HG02678 (cell line): Measurements from ENCODE around the gene OGFRL1.
"Not testable (repeated sequence)": the region's sequence is repeated elsewhere in the genome, so short reads cannot be mapped to it uniquely, and the experiment has no call there.

ENCODE experiments used
- ATAC-seq: cut with Tn5 transposase; IDR thresholded peaks from one replicate; pipeline ENCODE4 v1.9.1; 2021; ENCODE audit warnings: mild to moderate bottlenecking, moderate library complexity; ENCODE audit not compliant: unreplicated experiment

The OGFRL1 gene

GRCh38 chr6:71288228-71289038, at the start of gene OGFRL1:
TSS of gene OGFRL1 (plus strand) at chr6:71288811. CDS start at chr6:71288937, 126 bp downstream.
- peak; percentile 84 for ATAC-seq

DNA sequence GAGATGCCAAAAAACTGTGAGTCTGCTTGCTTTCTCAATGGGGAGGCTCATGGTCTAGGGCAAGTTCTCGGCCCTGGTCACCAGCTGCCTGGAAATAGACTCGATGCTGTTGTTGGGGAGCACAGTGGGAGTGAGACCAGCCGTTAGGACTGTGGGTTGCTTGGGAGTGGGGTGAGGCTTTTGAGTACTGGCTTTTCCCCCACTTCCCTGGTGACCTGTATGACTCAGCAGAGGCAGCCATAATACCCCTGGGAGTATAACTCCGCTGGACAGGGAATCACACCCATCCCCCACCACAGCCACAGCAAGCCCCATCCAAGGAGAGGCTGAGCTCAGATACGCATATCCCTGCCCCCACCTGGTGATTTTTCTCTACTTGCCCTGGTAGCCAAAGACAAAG, 48.9 kb upstream of the OGFRL1 start:
- ATAC-seq = no peak

DNA sequence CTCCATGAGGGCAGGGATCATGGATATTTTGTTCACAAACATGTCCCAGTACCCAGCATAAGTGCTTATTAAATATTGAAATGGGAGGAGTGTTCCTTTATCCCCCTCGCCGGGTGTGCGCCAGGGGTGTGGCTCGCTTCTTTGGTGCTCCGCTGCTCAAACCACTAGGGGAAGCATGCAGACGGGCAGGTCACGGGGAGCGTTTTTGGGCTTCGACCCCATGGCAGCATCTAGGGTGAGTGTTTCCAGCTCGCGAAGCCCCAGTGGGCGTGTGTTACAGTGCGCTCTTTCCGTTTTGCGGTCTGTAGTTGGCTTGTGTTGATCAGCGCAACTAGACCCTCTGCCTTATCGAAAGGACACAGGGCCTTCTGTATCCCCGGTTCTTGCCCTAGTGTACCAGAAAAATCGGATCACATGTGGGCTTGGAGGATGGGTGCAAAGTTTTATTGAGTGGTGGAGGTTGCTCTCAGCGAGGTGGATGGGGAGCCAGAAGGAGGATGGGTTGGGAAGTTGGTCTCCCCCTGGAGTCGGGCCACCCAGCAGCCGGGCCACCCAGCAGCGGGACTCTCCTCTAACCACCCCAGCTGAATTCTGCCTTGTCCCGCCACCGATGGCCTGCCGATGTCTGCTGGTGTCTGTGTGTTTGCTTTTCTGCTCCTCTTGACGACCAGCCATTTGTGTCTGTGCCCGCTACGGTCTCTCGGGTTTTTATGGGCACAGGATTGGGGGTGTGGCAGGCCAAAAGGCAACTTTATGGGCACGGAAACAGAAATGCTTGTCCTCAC, 43.2 kb upstream of the OGFRL1 start:
- ATAC-seq = no peak

DNA sequence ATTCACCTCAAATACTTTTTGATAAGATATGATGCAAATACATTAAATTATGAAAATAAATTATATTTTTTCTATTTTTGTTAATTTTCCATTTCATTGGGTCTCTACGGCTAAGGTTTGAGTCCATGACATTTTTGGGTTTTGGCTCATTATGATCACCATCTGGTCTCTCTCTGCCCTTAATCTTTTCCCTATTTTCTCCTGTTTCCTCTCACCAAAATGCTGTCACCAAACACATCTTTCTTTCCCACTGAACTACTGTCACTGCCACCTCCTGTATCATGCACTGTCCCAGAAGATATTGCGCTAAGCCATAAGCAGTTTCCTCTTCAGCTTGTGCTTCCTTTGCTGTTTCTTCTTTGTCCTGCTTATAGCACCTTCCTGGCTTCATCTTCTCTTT, 42.0 kb upstream of the OGFRL1 start:
- ATAC-seq = no peak

DNA sequence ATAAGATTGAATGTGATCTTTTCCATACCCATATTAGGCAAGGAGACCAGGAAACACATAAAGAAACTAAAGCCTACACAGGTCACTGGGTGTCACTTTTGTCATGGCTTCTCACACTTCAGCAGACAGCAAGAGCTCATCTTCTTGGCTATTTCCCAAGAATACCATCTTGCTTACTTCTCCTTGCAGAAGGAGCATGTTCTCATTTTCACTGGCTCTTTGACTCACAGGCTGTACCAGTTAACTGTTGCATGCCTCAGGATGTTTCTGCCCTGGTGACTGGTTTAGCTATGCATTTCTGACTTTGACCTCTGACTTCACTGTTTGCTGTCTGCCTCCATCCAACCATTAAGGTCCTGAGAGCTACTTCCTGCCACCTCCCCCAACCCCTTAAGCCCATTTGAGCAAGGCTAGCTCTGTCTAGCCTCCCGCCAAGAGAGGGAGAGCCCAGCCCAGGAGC, 40.3 kb upstream of the OGFRL1 start:
- ATAC-seq = peak; percentile 86

- no peak for ATAC-seq
Observed at GRCh38 chr6:71248878-71249544, 39.6 kb upstream of the OGFRL1 start.

- no peak for ATAC-seq
Observed at GRCh38 chr6:71250099-71250602, 38.5 kb upstream of the OGFRL1 start.

- ATAC-seq = no peak
Observed at GRCh38 chr6:71252410-71252809, 36.2 kb upstream of the OGFRL1 start.

GRCh38 chr6:71252960-71253359, 35.7 kb upstream of the OGFRL1 start:
- ATAC-seq = no peak

GRCh38 chr6:71254323-71254722, 34.3 kb upstream of the OGFRL1 start:
- ATAC-seq = no peak

DNA sequence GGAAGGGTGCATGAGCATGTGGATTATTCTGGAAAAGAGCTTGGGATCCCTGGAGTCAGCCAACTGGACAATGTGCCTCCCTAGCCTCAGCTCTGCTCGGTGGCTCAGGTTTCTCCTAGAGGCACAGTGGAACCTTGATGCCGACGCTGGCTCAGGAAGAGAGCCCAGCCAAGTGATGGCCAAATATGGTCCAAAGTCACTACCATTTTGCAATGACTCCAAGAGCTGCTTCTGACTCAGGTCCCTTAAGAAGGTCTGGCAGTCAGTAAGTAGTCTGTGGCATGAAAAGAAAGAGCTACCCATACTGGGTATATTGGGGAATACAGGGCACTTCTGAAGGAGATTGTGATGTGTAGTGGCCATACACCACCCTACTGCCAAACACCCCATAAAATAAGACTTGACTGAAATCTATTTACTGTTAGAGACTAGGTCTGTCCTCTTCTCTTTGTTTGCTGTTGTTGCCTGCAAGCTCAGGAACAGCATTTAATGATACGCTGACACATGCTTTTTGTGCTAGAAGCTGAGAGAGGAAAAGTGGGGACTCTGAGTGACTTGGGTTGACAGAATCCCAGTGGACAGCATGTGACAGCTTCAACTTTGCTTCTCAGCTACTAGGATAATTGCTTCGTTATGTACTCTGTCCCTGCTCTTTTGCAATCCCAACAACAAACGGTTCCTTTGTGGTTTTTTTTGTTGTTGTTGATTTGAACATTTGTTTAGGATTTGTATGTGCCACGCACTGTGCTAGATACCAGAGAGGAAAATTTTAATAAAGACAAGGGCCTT, 30.3 kb upstream of the OGFRL1 start:
- ATAC-seq = no peak

DNA sequence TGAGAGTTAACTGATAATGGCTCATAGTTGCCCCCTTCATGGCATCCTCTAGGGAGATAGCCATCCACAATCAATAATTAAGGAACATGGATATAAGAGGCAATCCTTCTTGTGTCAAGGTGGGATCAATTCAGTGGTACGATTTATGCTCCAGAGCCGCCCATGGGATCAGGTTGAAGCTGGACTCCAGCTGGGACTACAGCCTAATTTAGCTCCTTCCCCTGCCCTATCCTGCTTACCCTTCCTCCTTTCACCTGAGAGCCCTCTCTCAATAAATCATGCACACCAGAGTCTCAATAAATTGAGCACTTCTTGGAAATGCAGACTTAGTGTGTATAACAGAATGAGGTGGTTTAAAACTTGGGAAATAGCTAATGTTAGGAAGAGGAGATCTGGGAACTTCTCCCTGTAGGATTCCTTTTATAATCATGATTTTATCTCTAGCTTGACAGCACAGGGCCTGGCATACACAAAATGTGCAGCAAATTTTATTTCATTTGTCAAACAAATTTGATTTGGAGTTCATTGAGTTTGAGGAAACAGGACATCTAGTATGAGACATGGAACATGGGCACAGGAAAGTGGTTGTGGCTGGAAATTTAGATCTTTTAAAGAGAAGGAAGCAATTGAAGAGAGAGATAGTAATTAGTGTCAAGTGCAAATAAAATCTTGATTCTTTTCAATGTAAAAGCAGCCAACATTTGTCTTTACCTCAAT, 28.6 kb upstream of the OGFRL1 start:
- no peak for ATAC-seq

DNA sequence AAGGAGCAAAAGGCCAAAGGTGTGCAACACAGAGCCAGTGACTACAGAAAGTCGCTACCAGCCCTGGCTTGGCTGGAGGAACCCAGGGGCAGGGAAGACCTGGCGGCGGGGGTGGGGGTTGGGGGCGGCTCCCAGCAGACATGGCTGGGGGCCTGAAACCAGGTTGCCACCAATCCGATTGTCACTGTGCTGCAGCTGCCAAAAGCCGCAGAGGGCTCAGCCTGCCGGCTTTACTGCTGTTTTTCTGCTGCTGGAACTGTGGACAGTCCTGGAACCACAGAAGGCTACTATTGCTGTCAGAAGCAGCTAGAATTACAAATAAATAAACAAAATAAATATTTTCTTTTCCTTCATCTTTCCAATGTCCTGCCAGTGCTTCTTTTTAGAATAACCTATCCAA, 25.7 kb upstream of the OGFRL1 start:
- no peak for ATAC-seq

GRCh38 chr6:71266392-71266791, 22.2 kb upstream of the OGFRL1 start:
- not testable (repeated sequence) for ATAC-seq

GRCh38 chr6:71268735-71269437, 19.7 kb upstream of the OGFRL1 start:
- peak; percentile 85 for ATAC-seq

- peak; percentile 88 for ATAC-seq
Observed at GRCh38 chr6:71277926-71278600, 10.5 kb upstream of the OGFRL1 start.

- ATAC-seq = no peak
Observed at GRCh38 chr6:71279321-71279720, 9.3 kb upstream of the OGFRL1 start.

DNA sequence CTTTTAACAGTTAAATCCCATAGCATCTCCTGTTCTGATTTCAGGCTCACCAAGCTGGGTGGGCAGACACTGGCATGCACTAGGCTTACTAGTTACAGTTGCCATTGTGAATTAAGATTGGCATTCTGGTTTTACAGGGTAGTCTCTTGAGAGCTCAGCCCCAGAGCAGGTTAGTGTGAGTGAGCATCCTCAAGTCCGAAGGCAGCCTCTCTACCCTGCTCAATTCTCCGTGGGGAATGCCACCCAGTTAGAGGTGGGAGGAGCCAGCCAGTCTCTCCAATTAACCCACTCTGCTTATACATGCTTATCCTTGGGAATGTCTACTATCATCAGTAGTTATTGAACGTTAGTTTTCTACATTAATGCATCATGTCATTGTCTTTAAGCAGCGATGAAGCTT, 8.9 kb upstream of the OGFRL1 start:
- no peak for ATAC-seq

GRCh38 chr6:71280701-71281100, 7.9 kb upstream of the OGFRL1 start:
- no peak for ATAC-seq
